ENCODE results near the gene WWC2.

- TF ChIP-seq GATA2 (IDR thresholded peaks at IDR 0.05; ENCODE audit: low read depth, low read length) (no peak), GATA3 (IDR thresholded peaks at IDR 0.05; ENCODE audit: low read depth, low read length) (no peak)
Observed at GRCh38 chr4:183136855-183137254, 37.8 kb downstream of the WWC2 start.
